ENCODE data around the gene BCL10. TPM values are rescaled to one million over a fixed set of nuclear protein-coding genes. Genes with fewer than 3 reads are reported as not detected.
A peak's percentile ranks its signal among the peaks of the same experiment; 100 is the strongest.

BCL10 gene
- polyA plus RNA-seq, 1 of the 3 experiments (the other 2 are of a cell fraction): 5.8 TPM

- peak within 1 kb of the TSS; percentile 75 to 99 for H3K4me3 ChIP-seq (ENCODE audit: low read depth in 2 of 2, low read length in 1 of 2)
- H3K36me3 ChIP-seq (replicated peaks in 1 of 2; ENCODE audit: control insufficient read depth in 1 of 2, insufficient read depth in 2 of 2, low read length in 1 of 2): peaks cover 35 to 39% of the 10 kb centered on the region in 2 experiments
- POLR2A ChIA-PET: interaction anchor here (0.9 to 2.0 kb wide), 5 partner anchors 12 to 314 kb away, joined by 3 to 20 read pairs (median 4); partner anchors contain the start of gene BCL10
- peak within 1 kb of the TSS; percentile 58 to 61; a peak in 2 of 4 replicates for H3K27ac ChIP-seq (ENCODE audit: low read depth in 2 of 2, low read length in 1 of 2)
- H4K20me1 ChIP-seq (ENCODE audit: insufficient read depth): peaks cover 23% of the 10 kb centered on the region
- H3K4me1 ChIP-seq (ENCODE audit: control insufficient read depth in 1 of 2, insufficient read depth in 2 of 2, low read depth in 1 of 2, low read length in 1 of 2): peaks cover 4 to 12% of the 10 kb centered on the region in 2 experiments; a peak in 3 of 4 replicates
- H3K27me3 ChIP-seq (ENCODE audit: insufficient read depth): no peaks in the 10 kb centered on the region
- peaks cover 49% of the 10 kb centered on the region for H3K79me2 ChIP-seq (ENCODE audit: insufficient read depth)
- peak; percentile 95 for DNase-seq
- WGBS (ENCODE audit: low lambda C conversion rate): under 1% methylated on average over 24 of the region's 65 CpGs
- CTCF ChIA-PET: interaction anchor here (0.6 to 12.1 kb wide), 37 partner anchors 9 to 728 kb away, joined by 3 to 193 read pairs (median 3); partner anchors contain the start of genes BCL10 and SYDE2
- no peaks in the 10 kb centered on the region for H3K9me2 ChIP-seq
- peak within 1 kb of the TSS; percentile 74 for H2AFZ ChIP-seq (ENCODE audit: low read depth)
- H3K9ac ChIP-seq: peak within 1 kb of the TSS; percentile 80
- H3K9me3 ChIP-seq: no peaks in the 10 kb centered on the region
- peaks cover 29% of the 10 kb centered on the region for H3F3A ChIP-seq (replicated peaks; ENCODE audit: insufficient read depth)
- H3K4me2 ChIP-seq: peak within 1 kb of the TSS; percentile 96
- TF ChIP-seq MXI1 (IDR thresholded peaks at IDR 0.05; ENCODE audit: low read depth, low read length) (peak; percentile 86), IRF3 (IDR thresholded peaks at IDR 0.05; ENCODE audit: low read depth, low read length) (no peak), EZH2phosphoT487 (IDR thresholded peaks at IDR 0.05; ENCODE audit: borderline replicate concordance, low read depth) (no peak), GABPA (IDR thresholded peaks at IDR 0.05; ENCODE audit: low read depth) (peak; percentile 93), MAX (IDR thresholded peaks at IDR 0.05; ENCODE audit: low read depth) (peak; percentile 64; the same call in 1 of the 2 replicates), ELF1 (IDR thresholded peaks at IDR 0.05) (peak; percentile 91), GATA2 (CRISPR knock-in tag; IDR thresholded peaks at IDR 0.05) (no peak), RXRA (IDR thresholded peaks at IDR 0.05; ENCODE audit: borderline replicate concordance, low read depth) (no peak), NRF1 (IDR thresholded peaks at IDR 0.05; ENCODE audit: low read depth, low read length) (no peak), CHD2 (IDR thresholded peaks at IDR 0.05; ENCODE audit: low read length, partially characterized antibody) (peak; percentile 73), RCOR1 (IDR thresholded peaks at IDR 0.05; ENCODE audit: low read length) (no peak), RFX5 (IDR thresholded peaks at IDR 0.05; ENCODE audit: low read length) (no peak), NFIC (IDR thresholded peaks at IDR 0.05; ENCODE audit: borderline replicate concordance) (no peak), SMC3 (IDR thresholded peaks at IDR 0.05; ENCODE audit: low read depth, low read length) (peak; percentile 71), FOSL2 (IDR thresholded peaks at IDR 0.05; ENCODE audit: borderline replicate concordance, low read depth) (no peak), ZBTB33 (IDR thresholded peaks at IDR 0.05; ENCODE audit: borderline replicate concordance, low read depth) (no peak), TEAD4 (IDR thresholded peaks at IDR 0.05; ENCODE audit: borderline replicate concordance, insufficient read depth) (no peak), TCF12 (IDR thresholded peaks at IDR 0.05) (no peak; the same call in 1 of the 2 replicates), MEF2A (IDR thresholded peaks at IDR 0.05; ENCODE audit: borderline replicate concordance, low read depth) (no peak), JUND (IDR thresholded peaks at IDR 0.05) (no peak), RAD21 (IDR thresholded peaks at IDR 0.05; ENCODE audit: low read length) (peak; percentile 58), SIN3A (IDR thresholded peaks at IDR 0.05; ENCODE audit: borderline replicate concordance, low read depth, low read length) (peak; percentile 83; the same call in 1 of the 2 replicates), EP300 (IDR thresholded peaks at IDR 0.05; ENCODE audit: borderline replicate concordance in 1 of 2, low read depth in 1 of 2, low read length in 1 of 2) (no peak)
- TF ChIP-seq, protein P1, sequence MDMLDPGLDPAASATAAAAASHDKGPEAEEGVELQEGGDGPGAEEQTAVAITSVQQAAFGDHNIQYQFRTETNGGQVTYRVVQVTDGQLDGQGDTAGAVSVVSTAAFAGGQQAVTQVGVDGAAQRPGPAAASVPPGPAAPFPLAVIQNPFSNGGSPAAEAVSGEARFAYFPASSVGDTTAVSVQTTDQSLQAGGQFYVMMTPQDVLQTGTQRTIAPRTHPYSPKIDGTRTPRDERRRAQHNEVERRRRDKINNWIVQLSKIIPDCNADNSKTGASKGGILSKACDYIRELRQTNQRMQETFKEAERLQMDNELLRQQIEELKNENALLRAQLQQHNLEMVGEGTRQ (IDR thresholded peaks at IDR 0.05; ENCODE audit: borderline replicate concordance, low read depth, low read length): no peak
- TF ChIP-seq, protein P2, sequence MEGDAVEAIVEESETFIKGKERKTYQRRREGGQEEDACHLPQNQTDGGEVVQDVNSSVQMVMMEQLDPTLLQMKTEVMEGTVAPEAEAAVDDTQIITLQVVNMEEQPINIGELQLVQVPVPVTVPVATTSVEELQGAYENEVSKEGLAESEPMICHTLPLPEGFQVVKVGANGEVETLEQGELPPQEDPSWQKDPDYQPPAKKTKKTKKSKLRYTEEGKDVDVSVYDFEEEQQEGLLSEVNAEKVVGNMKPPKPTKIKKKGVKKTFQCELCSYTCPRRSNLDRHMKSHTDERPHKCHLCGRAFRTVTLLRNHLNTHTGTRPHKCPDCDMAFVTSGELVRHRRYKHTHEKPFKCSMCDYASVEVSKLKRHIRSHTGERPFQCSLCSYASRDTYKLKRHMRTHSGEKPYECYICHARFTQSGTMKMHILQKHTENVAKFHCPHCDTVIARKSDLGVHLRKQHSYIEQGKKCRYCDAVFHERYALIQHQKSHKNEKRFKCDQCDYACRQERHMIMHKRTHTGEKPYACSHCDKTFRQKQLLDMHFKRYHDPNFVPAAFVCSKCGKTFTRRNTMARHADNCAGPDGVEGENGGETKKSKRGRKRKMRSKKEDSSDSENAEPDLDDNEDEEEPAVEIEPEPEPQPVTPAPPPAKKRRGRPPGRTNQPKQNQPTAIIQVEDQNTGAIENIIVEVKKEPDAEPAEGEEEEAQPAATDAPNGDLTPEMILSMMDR (IDR thresholded peaks at IDR 0.05): peak; percentile 95
- TF ChIP-seq, protein P3, sequence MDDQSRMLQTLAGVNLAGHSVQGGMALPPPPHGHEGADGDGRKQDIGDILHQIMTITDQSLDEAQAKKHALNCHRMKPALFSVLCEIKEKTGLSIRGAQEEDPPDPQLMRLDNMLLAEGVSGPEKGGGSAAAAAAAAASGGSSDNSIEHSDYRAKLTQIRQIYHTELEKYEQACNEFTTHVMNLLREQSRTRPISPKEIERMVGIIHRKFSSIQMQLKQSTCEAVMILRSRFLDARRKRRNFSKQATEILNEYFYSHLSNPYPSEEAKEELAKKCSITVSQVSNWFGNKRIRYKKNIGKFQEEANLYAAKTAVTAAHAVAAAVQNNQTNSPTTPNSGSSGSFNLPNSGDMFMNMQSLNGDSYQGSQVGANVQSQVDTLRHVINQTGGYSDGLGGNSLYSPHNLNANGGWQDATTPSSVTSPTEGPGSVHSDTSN (IDR thresholded peaks at IDR 0.05): peak; percentile 30; the same call in 1 of the 2 replicates
These were observed 17.1 kb downstream of the BCL10 start, which contains the start of gene C1orf52 for GRCh38 chr1:85259118-85259911. Gene C1orf52, minus strand, starts transcription at chr1:85259662. Its CDS starts 29 bp downstream, at chr1:85259633.

Data from SK-N-SH (cell line).